SKM-1 (cell line): ENCODE data around the gene NEDD4.
"Not testable (repeated sequence)": the region's sequence is repeated elsewhere in the genome, so short reads cannot be mapped to it uniquely, and the experiment has no call there.

Experiments used
- DNase-seq: peaks from one replicate; lab custom pipeline; 2025; ENCODE audit not compliant: unreplicated experiment; lab: John Stamatoyannopoulos, UW

Gene NEDD4

DNA sequence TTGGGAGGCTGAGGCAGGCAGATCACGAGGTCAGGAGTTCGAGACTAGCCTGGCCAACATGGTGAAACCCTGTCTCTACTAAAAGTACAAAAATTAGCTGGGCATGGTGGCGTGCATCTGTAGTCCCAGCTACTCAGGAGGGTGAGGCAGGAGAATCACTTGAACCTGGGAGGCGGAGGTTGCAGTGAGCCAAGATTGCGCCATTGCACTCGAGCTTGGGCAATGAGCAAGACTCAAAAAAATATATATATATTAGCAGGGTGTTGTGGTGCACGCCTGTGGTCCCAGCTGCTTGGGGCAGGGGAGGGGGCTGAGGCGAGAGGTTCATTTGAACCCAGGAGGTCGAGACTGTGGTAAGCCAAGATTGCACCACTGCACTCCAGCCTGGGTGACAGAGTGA lies 207.8 kb downstream of the NEDD4 start:
- not testable (repeated sequence) for DNase-seq

GRCh38 chr15:55784286-55784685 lies 209.1 kb downstream of the NEDD4 start:
- no peak for DNase-seq

DNA sequence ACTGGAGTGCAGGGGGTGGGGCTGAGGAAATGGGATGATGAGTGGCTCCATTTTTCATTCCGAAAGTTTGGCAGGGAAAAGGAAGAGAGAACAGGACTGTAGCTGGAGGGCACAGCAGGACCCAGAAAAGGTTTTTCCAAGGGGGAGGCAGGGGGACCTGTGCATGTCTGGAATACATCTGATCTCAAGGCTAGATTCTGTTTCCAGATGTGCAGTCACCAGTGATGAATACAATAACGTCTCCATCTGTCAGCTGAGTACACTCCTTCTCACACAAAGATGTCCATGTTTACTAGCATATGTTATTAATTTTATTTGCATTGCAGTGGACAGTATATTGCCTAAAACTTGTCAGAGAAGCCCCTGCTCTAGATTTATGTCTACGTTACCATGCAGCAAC lies 210.5 kb downstream of the NEDD4 start:
- DNase-seq, result no peak

GRCh38 chr15:55780292-55780691 lies 213.1 kb downstream of the NEDD4 start:
- DNase-seq, result no peak

DNA sequence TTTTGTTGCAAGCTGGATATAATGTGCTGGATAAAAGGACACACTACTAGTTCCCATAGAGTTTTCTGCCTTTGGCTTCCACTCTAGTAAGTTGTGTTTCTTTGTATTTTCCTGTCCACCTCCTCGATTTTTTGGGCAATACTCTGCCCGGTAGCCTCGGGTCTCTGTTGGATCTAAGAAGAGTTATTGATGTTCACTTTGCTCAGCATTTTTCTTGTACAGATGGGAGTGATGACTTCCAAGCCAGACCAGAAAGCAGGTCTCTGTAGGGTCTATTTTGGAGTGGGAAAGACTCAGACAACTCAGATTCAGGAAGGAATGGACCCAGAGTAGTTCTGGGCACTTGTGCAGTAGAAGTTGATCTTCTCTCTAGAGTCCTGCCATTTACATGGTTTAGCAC lies 214.5 kb downstream of the NEDD4 start:
- DNase-seq, result no peak
